DMS79 (cell line): ENCODE results near the gene FBXO2.
"Not testable (repeated sequence)": the region's sequence is repeated elsewhere in the genome, so short reads cannot be mapped to it uniquely, and the experiment has no call there.

Experiments used
- DNase-seq: peaks from one replicate; lab custom pipeline; 2025; lab: John Stamatoyannopoulos, UW

FBXO2 gene

GRCh38 chr1:11629184-11630016 lies 24.8 kb downstream of the FBXO2 start:
- peak; percentile 30 for DNase-seq

GRCh38 chr1:11628767-11629166 lies 25.5 kb downstream of the FBXO2 start:
- no peak for DNase-seq

- DNase-seq: no peak
Observed at GRCh38 chr1:11626551-11626950, 27.7 kb downstream of the FBXO2 start.

- DNase-seq: no peak
Observed at GRCh38 chr1:11623702-11624101, 30.5 kb downstream of the FBXO2 start.

- DNase-seq: no peak
Observed at GRCh38 chr1:11622398-11622797, 31.8 kb downstream of the FBXO2 start.

- DNase-seq: no peak
Observed at GRCh38 chr1:11620924-11621323, 33.3 kb downstream of the FBXO2 start.

GRCh38 chr1:11620405-11620804 lies 33.8 kb downstream of the FBXO2 start:
- DNase-seq: no peak

GRCh38 chr1:11617741-11618140 lies 36.5 kb downstream of the FBXO2 start:
- no peak for DNase-seq

- no peak for DNase-seq
Observed at GRCh38 chr1:11617314-11617713, 36.9 kb downstream of the FBXO2 start.

- no peak for DNase-seq
Observed at GRCh38 chr1:11616766-11617165, 37.5 kb downstream of the FBXO2 start.

GRCh38 chr1:11615090-11615489 lies 39.1 kb downstream of the FBXO2 start:
- DNase-seq: no peak

- no peak for DNase-seq
Observed at GRCh38 chr1:11613347-11613746, 40.9 kb downstream of the FBXO2 start.

- DNase-seq: no peak
Observed at GRCh38 chr1:11611638-11612327, 42.4 kb downstream of the FBXO2 start.

GRCh38 chr1:11610629-11611180 lies 43.5 kb downstream of the FBXO2 start:
- peak; percentile 85 for DNase-seq

GRCh38 chr1:11609378-11609777 lies 44.9 kb downstream of the FBXO2 start:
- not testable (repeated sequence) for DNase-seq

- not testable (repeated sequence) for DNase-seq
Observed at GRCh38 chr1:11608596-11609130, 45.6 kb downstream of the FBXO2 start.

- no peak for DNase-seq
Observed at GRCh38 chr1:11606775-11607174, 47.5 kb downstream of the FBXO2 start.

- DNase-seq: no peak
Observed at GRCh38 chr1:11602981-11603380, 51.2 kb downstream of the FBXO2 start.

GRCh38 chr1:11602424-11602823 lies 51.8 kb downstream of the FBXO2 start:
- no peak for DNase-seq

- peak; percentile 76 for DNase-seq
Observed at GRCh38 chr1:11600836-11601235, 53.4 kb downstream of the FBXO2 start.

GRCh38 chr1:11599891-11600576 lies 54.2 kb downstream of the FBXO2 start:
- DNase-seq: no peak

GRCh38 chr1:11598461-11598860 lies 55.8 kb downstream of the FBXO2 start:
- DNase-seq: no peak
